Vagina (tissue), 2 donors: ENCODE data around the gene LINGO1.

Experiments used
- POLR2A ChIP-seq, 2 donors: fragments of 450-650 bp; IDR thresholded peaks; one replicate each; pipeline ENCODE4 v1.6.1; 2017; ENCODE audit warnings: antibody characterized with exemption in 2 of 2, mild to moderate bottlenecking in 2 of 2, moderate library complexity in 2 of 2
- TF ChIP-seq, protein P1 (sequence below), 3 experiments: fragments of 450-650 bp in 2 of 3; fragments of 200-600 bp in 1 of 3; sonication (generic) in 1 of 3; IDR thresholded peaks; one replicate each; pipeline ENCODE4 v1.5.1; 2017 to 2019; ENCODE audit warnings: antibody characterized with exemption in 3 of 3, mild to moderate bottlenecking in 2 of 3, moderate library complexity in 2 of 3

DNA sequence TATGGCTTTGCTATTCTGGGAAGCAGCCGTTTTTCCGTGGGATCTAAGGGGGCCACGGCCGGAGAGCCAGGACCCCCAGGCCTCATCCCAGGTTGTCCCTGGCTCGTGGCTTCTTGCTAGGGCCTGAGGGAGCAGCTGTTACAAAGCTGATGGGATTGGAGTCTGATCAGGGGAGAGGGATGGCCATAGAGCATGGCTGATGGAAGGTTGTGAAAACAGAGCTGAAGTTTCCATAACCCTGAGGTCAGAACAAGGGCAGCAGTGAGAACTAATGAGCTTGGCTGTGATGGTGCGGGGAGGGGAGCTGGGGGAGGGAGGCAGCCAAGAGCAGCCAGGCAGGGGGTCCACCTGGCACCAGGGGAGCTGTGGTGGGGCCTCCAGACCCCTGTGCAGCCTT, 63.0 kb downstream of the LINGO1 start:
- TF ChIP-seq, protein P1, sequence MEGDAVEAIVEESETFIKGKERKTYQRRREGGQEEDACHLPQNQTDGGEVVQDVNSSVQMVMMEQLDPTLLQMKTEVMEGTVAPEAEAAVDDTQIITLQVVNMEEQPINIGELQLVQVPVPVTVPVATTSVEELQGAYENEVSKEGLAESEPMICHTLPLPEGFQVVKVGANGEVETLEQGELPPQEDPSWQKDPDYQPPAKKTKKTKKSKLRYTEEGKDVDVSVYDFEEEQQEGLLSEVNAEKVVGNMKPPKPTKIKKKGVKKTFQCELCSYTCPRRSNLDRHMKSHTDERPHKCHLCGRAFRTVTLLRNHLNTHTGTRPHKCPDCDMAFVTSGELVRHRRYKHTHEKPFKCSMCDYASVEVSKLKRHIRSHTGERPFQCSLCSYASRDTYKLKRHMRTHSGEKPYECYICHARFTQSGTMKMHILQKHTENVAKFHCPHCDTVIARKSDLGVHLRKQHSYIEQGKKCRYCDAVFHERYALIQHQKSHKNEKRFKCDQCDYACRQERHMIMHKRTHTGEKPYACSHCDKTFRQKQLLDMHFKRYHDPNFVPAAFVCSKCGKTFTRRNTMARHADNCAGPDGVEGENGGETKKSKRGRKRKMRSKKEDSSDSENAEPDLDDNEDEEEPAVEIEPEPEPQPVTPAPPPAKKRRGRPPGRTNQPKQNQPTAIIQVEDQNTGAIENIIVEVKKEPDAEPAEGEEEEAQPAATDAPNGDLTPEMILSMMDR (IDR thresholded peaks at IDR 0.05) = no peak
- TF ChIP-seq POLR2A (IDR thresholded peaks at IDR 0.05) = no peak
